ENCODE measurements around the gene CIBAR2. TPM values are rescaled to one million over a fixed set of nuclear protein-coding genes. Genes with fewer than 3 reads are reported as not detected.

Gene CIBAR2
- total RNA-seq, 4 donors from 2014 or later: not detected

DNA sequence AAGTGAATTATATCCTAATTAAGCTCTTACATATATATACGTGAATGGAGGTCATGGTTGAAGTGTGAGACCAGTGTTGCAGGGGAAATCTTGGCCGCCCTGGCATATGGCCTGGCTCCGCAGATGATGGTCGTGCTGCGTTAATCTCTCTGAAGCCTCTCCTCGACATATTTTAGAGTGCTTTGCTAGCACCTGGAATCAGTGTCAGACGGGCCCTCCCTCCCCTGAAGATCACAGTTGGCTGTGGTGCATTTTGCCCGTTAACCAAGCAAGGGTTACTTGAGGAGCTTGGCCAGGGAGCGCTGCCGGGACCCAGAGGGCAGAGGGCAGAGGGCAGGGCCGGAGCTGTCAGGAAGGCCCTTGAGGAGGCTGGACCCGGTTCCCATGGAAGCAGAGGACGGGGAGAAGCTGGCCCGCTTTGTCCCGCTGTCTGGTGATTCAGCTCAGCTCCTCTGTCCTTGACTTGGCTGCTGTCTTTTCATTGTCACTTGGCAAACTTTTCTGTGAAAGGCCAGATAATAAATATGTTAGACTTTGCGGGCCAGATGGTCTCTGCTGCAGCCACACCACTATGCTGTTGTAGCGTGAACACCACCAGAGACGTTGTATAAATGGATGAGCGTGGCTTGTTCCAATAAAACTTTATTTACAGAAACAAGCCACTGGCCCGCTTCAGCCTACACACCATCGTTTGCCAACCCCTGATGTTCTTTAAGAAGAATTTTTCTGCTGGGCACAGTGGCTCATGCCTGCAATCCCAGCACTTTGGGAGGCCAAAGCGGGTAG lies 32.3 kb downstream of the CIBAR2 start:
- WGBS, 2 donors: 87 to 89% methylated on average over 22 of the region's 22 CpGs
- H3K36me3 ChIP-seq: peaks cover 0 to 4% of the 10 kb centered on the region in 2 donors

DNA sequence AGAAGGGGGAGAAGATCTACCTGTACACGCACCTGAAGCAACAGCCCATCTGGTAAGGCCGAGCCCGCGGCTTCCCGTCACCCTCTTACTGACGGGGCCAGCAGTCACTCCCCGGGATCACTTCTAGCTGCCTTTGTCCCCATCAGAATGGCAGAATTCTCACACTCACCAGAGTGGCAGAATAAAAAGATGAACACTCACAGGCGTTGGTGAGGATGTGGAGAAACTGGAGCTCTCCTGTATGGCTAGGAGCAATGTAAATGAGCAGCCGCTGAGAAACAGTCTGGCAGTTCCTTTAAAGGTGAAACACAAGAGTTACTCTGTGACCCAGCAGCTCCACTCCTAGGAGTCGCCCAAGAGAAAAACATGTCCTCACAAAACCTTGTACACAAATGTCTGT lies 33.3 kb downstream of the CIBAR2 start:
- intact Hi-C loops (cut with DNase I): no loop called here
- Histone ChIP-seq H3K9me3 (no peaks in the 10 kb centered on the region), H3K27me3 (no peaks in the 10 kb centered on the region), H3K36me3 (peaks cover 0 to 4% of the 10 kb centered on the region in 2 donors), H3K27ac (no peak overlapping the region), H3K4me1 (peaks cover 0 to 6% of the 10 kb centered on the region in 2 donors), H3K4me3 (replicated peaks in 1 of 3) (no peak overlapping the region)
- TF ChIP-seq, protein P1, sequence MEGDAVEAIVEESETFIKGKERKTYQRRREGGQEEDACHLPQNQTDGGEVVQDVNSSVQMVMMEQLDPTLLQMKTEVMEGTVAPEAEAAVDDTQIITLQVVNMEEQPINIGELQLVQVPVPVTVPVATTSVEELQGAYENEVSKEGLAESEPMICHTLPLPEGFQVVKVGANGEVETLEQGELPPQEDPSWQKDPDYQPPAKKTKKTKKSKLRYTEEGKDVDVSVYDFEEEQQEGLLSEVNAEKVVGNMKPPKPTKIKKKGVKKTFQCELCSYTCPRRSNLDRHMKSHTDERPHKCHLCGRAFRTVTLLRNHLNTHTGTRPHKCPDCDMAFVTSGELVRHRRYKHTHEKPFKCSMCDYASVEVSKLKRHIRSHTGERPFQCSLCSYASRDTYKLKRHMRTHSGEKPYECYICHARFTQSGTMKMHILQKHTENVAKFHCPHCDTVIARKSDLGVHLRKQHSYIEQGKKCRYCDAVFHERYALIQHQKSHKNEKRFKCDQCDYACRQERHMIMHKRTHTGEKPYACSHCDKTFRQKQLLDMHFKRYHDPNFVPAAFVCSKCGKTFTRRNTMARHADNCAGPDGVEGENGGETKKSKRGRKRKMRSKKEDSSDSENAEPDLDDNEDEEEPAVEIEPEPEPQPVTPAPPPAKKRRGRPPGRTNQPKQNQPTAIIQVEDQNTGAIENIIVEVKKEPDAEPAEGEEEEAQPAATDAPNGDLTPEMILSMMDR (IDR thresholded peaks at IDR 0.05): no peak
- no peak for TF ChIP-seq POLR2A (IDR thresholded peaks at IDR 0.05)
- 98 to 99% methylated on average over 10 of the region's 10 CpGs for WGBS, 2 donors
- no peak for DNase-seq

More for the DNA sequence above, 32.3 kb downstream of the CIBAR2 start:
- H3K4me3 ChIP-seq (replicated peaks in 1 of 3): no peak overlapping the region
- no peak overlapping the region for H3K27ac ChIP-seq
- H3K4me1 ChIP-seq: peaks cover 0 to 6% of the 10 kb centered on the region in 2 donors
- H3K27me3 ChIP-seq: no peaks in the 10 kb centered on the region
- H3K9me3 ChIP-seq: no peaks in the 10 kb centered on the region
- TF ChIP-seq, protein P1 (IDR thresholded peaks at IDR 0.05): no peak
- TF ChIP-seq POLR2A (IDR thresholded peaks at IDR 0.05): no peak
- no peak for DNase-seq
- intact Hi-C loops (cut with DNase I): loop anchor here (10.0 kb wide), 1 partner anchor 325 kb away; no protein-coding TSS in a partner anchor

DNA sequence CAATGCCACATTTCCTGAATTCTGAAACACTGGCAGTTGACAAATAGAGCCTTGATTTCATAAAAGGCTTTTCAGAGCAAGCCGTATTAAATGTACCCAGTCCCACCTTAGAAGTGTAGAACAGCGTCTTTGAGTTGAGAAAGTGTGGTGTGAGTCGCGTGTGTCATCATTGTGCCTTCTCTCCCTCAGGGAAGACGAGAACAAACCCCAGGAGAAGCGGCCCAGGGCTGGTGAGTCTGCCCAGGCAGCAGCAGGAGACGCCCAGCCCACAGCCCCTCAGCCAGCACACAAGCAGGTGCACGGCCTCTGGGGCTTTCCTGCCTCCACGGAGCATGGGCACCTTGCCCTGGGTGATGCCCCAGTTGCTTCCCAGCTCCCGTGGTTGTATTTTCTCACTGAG lies 34.0 kb downstream of the CIBAR2 start:
- TF ChIP-seq, protein P1 (IDR thresholded peaks at IDR 0.05): no peak
- no peak for TF ChIP-seq POLR2A (IDR thresholded peaks at IDR 0.05)
- Histone ChIP-seq H3K27me3 (no peaks in the 10 kb centered on the region), H3K9me3 (no peaks in the 10 kb centered on the region), H3K4me3 (replicated peaks in 1 of 3) (no peak overlapping the region), H3K4me1 (peaks cover 0 to 6% of the 10 kb centered on the region in 2 donors), H3K36me3 (peaks cover 0 to 4% of the 10 kb centered on the region in 2 donors), H3K27ac (no peak overlapping the region)
- WGBS, 2 donors: 86 to 95% methylated on average over 8 to 10 of the region's 10 CpGs
- DNase-seq: no peak
- intact Hi-C loops (cut with DNase I): no loop called here

DNA sequence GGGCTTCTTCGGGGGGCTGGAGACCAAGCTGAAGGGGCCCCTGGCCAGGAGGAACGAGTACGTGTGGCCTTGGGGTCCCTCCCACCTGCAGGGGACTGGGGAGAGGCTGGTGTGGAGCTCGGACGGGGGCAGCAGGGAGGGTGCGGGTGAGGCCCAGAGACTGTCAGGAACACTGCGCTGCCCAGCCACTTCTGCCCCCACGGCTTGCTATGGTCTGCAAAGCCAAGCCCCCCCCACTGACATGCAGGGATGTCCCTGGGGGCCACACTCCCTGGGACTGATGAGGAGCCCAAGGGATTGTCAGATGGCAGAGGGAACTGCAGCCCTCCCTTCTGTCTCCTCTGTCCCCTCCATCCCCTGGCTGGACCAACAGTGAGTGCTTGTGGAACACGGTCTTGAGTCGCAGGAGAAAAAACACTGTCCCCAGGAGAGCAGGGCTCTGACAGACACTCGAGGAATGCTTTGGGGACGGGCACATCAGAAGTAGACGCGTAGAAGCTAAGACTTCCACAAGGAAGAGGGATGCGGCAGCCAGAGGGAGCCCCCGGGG lies 34.6 kb downstream of the CIBAR2 start:
- peaks cover 0 to 4% of the 10 kb centered on the region in 2 donors for H3K36me3 ChIP-seq
- 92 to 96% methylated on average over 15 to 16 of the region's 16 CpGs for WGBS, 2 donors
- TF ChIP-seq, protein P1 (IDR thresholded peaks at IDR 0.05): no peak
- no peak for TF ChIP-seq POLR2A (IDR thresholded peaks at IDR 0.05)
- intact Hi-C loops (cut with DNase I): no loop called here
- H3K27me3 ChIP-seq: no peaks in the 10 kb centered on the region
- no peaks in the 10 kb centered on the region for H3K9me3 ChIP-seq
- H3K4me3 ChIP-seq (replicated peaks in 1 of 3): no peak overlapping the region
- no peak overlapping the region for H3K27ac ChIP-seq
- DNase-seq: no peak
- H3K4me1 ChIP-seq: peaks cover 0 to 3% of the 10 kb centered on the region in 2 donors

DNA sequence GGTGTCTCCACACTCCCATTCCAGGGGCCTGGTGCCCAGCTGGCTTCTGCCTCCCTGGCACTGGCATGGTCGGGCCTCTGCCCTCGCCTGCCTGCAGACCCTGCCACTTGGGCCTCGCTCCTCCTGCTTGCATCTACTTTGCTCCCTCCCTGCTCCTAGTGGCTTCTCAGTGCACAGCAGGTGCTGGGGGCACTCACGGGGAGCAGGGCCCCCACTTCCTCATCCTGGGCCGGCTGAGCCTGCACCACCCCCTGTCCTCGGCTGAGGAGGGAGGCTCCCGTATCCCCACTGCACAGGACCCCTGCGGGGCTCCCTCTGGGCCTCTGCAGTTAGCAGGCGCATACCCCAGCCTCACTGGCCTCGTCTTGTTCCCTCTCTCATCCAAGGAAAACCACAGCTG lies 35.2 kb downstream of the CIBAR2 start:
- Histone ChIP-seq H3K4me1 (no peaks in the 10 kb centered on the region), H3K36me3 (peaks cover 0 to 4% of the 10 kb centered on the region in 2 donors), H3K4me3 (replicated peaks in 1 of 3) (no peak overlapping the region), H3K9me3 (no peaks in the 10 kb centered on the region), H3K27ac (no peak overlapping the region), H3K27me3 (no peaks in the 10 kb centered on the region)
- DNase-seq: no peak
- no peak for TF ChIP-seq POLR2A (IDR thresholded peaks at IDR 0.05)
- TF ChIP-seq, protein P1 (IDR thresholded peaks at IDR 0.05): no peak
- WGBS, 2 donors: 84 to 85% methylated on average over 5 to 10 of the region's 10 CpGs
- intact Hi-C loops (cut with DNase I): no loop called here
